ENCODE results near the gene KLB.
"Not testable (repeated sequence)": the region's sequence is repeated elsewhere in the genome, so short reads cannot be mapped to it uniquely, and the experiment has no call there.

Gene KLB

DNA sequence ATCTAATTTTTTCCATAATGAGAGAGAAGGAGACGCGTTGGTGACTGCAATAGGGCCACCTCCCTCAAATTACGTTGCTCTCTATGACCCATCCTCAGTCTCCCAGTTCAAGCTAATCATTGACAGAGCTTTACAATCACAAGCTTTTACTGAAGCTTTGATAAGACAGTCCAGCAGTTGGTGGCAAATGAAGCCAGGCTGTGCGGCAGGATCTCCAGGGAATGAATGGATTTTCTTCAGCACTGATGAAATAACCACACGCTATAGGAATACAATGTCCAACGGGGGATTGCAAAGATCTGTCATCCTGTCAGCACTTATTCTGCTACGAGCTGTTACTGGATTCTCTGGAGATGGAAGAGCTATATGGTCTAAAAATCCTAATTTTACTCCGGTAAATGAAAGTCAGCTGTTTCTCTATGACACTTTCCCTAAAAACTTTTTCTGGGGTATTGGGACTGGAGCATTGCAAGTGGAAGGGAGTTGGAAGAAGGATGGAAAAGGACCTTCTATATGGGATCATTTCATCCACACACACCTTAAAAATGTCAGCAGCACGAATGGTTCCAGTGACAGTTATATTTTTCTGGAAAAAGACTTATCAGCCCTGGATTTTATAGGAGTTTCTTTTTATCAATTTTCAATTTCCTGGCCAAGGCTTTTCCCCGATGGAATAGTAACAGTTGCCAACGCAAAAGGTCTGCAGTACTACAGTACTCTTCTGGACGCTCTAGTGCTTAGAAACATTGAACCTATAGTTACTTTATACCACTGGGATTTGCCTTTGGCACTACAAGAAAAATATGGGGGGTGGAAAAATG, at the start of gene KLB:
KLB (plus strand) TSS at position 168 of the 821 bp plus-strand sequence; CDS start at position 188, 20 bp downstream.
- no peak for DNase-seq

DNA sequence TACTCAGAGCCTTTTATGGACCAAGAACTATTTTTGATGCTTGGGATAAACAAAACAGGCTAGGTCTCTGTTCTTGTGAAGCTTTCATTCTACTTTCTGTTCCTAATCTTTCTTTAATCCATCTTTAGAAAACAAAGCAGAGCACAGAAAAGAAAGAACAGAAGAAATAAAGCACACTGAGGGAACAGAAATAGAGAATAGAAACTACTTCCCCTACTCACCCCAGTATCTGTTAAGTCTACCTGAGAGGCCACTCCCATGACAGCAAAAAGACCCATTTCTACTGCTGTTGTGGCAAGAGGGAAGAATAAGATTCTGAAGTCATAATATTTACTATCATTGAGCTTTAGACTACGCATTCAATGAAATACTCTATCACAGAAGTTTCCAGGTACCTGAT, 49.7 kb upstream of the KLB start:
- no peak for DNase-seq

DNA sequence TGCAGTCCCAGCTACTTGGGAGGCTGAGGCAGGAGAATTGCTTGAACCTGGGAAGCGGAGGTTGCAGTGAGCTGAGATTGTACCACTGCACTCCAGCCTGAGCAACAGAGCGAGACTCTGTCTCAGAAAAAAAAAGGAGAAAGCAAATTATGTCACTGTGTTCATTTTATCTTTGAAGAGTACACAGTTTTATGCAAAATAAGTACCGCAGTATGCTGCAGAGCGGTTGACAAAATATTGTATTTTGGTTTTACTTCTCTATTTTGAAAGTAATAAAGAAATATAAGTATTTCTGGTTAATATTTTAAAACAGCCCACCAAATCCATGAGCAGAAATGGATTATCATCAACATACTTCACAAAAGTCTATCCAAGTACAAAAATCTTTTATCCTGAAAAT, 46.1 kb upstream of the KLB start:
- not testable (repeated sequence) for DNase-seq

DNA sequence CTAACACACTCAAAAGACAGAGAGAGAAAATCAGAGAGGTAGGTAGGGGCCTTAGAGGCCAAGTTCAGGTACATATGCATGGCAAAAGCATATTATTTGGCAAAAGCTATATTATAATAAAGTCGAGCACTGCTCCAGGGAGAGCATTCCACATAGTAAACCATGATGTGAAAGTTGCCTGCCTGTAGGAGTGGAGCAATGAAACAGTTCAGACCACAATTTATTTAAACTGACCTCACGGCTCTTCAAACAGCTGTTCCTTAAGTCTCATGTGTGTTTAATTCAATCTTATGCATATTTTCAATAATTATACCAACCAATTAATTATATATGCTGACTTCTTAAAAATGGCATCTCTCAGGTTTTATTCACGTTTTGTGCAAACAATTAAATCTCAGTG, 43.9 kb upstream of the KLB start:
- DNase-seq = no peak

DNA sequence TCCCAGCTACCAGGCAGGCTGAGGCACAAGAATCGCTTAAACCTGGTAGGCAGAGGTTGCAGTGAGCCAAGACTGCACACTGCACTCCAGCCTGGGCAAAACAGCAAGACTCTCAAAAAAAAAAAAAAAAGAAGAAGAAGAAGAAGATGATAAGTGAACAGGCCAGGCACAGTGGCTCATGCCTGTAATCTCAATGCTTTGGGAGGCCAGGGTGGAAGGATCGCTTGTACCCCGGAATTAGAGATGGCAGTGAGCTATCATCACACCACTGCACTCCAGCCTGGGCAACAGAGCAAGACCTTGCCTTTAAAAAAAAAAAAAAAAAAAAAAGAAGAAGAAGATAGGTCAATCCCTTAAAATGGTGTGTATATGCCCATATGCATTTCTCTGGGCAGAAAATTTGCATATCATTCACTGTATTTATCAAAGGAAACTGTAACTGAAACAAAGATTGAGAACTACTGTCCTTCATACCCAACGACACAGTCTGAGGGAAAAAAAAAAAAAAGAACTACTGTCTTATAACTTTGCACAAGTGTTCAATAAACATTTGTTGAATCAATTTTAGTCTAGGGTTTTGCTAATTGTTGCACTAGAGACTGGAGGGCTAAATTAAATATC, 42.8 kb upstream of the KLB start:
- DNase-seq = no peak

DNA sequence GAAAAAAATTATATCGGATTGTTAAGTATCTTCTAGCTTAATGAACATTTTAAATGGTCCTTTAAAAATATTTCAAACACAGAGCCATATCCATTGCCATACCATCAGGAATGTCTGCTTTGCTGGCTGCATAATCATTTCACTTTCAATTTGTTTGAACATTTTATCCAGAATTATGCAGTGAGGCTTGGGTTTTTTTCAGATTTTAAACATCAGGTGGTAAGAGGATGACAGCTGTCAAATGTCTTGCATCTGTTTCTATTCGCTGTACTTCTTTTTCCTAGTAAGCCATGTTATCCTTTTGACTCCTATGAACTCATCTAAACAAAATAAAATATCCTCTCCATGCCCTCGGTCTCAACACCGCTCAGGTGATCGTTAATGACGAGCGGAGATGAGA, 41.4 kb upstream of the KLB start:
- no peak for DNase-seq

DNA sequence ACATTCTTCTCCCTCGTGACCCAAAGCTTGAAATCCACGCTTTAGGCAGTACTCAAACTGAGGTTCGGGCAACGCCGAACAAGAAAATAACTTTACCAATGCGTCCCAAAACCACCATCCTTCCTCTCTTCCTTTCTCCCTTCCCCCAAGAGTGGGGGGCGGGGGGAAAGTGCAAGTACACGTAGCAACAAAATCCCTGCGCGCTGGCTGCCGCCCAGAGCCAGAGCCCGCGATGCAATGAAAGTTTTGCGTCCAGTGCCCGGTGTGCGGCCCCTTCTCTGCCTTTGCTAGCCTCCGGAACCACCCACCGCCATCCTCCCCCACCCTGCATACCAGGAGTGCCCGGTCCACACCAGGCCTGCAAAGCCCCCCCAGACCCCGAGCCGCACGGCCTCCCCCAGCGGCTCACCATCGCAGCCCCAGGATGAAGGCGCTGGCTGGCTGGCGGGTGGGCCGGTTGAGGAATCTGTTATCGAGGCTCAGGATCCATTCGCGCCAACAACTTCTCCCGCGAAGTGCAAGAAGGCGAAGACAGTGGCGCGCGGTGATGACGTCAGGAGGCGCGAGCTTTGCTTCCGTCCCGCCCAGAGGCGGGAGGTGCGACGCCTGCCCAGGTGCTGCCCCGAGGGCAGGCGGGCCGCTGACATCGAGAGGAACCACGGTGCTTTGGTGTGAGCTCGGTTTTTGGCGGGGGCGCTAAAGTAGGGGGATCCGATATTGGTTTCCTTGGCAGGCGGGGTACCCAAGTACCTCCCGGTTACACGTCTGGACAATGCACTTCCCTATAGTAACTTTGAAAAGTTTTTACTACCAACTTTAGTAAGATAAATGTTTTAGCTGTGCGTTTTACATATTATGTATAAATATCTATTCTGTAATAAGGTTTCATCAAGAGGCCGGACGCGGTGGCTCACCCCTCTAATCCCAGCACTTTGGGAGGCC, 40.6 kb upstream of the KLB start, which contains the start of gene RFC1:
RFC1 (minus strand) TSS at position 533 of the 942 bp plus-strand sequence; CDS start at position 412, 121 bp downstream.
- peak; percentile 95 for DNase-seq

DNA sequence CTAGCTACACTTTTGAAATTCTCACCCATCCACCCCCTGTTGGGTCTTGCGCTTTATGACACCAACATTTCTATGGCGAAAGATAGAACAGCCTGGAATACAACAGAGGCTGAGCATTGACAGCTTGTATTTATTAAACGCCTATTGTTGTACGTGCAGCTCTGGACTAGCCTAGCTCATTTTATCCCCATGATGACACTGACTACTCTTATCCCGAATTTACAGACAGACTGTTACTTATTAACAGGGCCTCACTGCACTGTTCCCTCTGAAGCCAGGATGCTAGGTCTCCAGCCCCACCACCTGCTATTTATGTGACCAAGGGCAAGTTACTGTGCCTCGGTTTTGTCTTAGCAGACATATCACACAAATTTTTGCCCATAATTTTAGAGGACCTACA, 39.6 kb upstream of the KLB start:
- no peak for DNase-seq

DNA sequence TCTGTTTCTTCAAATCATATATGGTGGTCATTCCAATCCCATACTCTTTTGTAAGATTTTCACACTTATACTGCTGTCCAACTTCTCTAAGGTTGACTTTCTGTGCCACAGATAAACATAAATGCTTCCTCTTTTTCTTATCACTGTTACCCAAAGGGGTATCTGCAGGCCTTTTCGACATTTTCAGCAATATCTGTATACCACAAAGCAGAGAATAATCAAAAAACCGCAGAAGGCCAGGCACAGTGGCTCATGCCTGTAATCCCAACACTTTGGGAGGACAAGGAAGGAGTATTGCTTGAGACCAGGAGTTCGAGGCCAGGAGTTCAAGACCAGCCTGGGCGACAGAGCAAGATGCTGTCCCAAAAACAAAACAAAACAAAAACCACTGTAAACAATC, 37.4 kb upstream of the KLB start:
- no peak for DNase-seq

DNA sequence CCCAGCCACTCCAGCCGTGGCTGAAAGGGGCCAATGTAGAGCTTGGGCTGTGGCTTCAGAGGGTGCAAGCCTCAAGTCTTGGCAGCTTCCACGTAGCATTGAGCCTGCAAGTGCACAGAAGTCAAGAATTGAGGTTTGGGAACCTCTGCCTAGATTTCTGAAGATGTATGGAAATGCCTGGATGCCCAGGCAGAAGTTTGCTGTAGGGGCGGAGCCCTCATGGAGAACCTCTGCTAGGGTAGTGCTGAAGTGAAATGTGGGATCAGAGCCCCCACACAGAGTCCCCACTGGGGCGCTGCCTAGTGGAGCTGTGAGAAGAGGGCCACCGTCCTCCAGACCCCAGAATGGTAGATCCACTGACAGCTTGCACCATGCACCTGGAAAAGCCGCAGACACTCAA, 35.5 kb upstream of the KLB start:
- DNase-seq = not testable (repeated sequence)

DNA sequence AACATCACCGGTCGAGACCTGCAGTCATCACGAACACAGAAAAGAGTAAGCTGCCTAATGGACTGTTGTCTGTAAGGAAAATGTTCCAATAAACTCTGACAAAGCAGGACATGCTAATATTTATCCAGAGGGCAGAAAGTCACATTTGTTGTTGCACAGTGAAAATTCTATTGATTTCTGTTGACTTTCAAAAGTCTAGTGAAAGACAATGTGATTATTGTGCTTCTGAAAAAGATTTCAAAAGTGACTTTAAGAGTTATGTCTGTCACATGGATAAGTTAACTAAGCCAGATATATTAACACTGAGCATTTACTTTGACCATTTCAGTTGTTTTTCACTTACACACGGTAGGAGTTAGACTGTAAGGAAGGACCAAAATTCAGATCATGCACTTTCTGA, 31.3 kb upstream of the KLB start:
- no peak for DNase-seq

DNA sequence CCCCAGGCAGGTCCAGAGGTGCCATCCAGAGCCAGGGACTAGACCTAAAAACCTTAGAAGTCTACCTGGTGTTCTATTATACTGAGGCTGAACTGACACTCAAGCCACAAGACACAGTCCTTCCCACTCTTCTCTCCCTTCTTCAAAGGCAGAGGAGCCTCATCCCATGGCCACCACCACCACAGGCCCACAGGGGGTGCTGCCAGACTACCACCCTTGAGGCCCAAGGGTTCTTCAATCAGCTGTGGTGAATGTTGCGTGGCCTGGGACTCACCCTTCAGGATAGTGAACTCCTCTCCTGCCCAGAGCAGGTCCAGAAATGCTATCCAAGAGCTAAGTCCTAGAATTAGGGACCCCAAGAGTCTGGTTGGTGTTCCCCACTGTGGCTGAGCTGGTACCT, 23.0 kb upstream of the KLB start:
- no peak for DNase-seq

DNA sequence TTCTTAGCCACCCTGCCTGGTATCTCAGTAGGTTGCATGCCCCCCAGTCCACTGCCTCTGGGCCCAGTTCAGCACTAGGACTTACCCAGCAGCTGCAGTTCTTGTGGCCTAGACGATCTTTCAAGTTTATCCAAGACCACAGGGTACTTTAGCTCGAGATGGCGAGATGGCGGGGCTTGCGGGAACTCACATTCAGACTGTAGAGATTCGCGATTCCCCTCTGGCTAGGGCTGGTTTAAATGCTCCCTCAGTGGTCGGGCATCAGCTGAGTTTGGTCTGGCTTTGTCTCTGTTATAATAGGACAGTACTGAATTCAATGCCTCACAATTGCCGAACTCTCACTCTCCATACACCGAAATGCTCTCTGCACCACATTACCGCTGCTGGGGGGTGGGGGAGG, 22.2 kb upstream of the KLB start:
- DNase-seq = no peak

DNA sequence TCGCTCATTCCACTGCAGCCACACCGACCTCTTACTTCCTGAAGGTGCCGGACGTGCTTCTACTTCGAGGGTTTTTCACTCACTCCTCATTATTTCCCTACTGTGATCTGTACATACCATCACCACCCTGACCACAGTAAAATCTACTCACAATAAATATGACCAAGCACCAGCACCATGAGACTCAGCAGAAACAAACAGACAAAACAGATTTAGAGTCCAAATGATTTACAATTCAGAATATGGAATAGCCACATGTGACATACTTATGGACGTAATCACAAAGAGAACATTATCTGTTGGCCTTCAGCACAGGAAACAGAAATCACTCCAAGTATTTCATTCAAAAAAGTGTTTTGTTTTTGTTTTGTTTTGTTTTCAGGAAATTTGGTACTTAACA, 16.1 kb upstream of the KLB start:
- no peak for DNase-seq

DNA sequence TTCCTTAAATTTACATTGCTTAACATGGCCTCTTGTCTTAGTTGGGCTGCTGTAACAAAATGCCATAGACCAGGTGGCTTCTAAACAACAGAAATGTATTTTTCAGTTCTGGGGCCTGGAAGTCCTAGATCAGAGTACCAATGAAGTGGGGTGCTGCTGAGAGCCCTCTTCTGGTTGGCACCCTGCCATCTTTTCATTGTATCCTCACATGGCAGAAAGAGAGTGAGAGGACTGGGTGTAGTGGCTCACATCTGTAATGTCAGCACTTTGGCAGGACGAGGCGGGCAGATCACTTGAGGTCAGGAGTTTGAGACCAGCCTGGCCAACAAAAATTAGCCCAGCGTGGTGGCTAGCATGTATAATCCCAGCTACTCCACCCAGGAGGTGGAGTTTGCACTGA, 12.0 kb upstream of the KLB start:
- no peak for DNase-seq

DNA sequence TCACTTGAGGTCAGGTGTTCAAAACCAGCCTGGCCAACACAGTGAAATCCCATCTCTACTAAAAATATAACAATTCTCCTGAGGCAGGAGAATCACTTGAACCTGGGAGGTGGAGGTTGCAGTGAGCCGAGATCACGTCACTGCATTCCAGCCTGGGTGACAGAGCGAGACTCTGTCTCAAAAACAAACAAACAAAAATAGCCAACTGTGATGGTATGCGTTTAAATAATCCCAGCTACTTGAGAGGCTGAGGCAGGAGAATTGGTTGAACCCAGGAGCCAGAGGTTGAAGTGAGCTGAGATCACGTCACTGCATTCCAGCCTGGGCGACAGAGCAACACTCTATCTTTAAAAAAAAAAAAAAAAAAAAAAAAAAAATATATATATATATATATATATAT, 5.1 kb upstream of the KLB start:
- not testable (repeated sequence) for DNase-seq

DNA sequence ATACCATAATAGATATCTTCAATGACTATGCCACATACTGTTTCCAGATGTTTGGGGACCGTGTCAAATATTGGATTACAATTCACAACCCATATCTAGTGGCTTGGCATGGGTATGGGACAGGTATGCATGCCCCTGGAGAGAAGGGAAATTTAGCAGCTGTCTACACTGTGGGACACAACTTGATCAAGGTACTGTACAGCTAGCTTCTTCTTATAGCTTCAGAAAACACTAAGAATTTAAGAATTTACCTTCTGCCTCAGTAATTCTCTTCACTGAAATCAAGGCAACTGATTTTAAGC, 805 bp downstream of the KLB start:
- no peak for DNase-seq

DNA sequence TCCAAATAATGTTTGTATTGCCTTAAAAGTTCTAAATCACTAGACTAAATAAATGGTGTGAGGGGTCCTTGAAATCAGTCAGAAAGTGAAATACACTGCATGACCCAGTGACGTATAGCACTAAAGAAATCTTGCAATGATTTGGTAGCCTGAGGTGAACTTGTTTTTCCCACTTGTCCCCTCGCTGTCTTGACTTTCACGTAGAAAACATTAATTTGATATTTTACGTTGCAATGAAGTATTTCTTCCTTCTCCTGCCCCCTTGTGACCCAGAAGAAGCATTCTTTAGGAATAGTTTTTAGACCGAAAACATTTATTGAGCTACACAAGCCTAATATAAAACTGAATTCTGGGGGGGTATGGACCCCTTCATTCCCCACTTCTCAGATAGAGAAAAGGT, 3.7 kb downstream of the KLB start:
- no peak for DNase-seq

DNA sequence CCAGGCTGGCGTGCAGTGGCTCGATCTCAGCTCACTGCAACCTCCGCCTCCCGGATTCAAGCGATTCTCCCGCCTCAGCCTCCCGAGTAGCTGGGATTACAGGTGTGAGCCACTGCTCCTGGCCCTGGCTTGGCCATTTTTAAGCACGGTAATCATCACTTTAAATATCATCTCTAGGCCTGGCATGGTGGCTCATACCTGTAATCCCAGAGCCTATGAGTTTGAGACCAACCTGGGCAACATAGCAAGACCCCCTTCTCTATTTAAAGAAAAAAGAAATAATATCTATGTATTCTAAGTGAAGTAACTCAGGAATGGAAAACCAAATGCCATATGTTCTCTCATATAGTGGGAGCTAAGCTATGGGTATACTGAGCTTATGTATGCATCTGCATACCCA, 4.8 kb downstream of the KLB start:
- DNase-seq = not testable (repeated sequence)

DNA sequence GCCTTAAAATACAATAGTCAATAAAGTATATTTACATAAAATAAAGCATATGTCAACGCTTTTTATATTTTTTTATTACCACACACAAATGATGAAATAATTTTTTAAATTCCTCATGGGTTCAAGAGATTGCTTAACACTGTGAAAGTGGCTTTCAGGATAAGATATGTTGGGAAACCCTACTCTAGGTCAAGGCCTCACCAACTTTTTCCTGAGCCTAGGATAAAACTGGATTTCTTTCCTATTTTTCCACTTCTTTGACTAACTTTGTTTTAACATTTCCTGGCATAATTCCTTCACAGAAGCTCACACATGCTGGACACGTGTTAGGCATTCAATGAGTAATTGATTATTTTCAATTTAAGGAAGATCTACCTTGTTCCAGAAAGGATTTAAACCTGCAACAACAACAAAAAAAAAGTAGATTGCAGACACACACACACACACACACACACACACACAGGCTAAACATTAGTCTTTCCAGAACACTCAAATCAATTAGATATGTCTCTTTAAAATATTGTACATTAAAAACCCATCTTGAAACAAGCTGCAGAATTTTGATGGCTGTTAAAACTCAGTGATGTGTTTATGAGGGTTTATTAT, 9.1 kb downstream of the KLB start:
- DNase-seq = no peak

DNA sequence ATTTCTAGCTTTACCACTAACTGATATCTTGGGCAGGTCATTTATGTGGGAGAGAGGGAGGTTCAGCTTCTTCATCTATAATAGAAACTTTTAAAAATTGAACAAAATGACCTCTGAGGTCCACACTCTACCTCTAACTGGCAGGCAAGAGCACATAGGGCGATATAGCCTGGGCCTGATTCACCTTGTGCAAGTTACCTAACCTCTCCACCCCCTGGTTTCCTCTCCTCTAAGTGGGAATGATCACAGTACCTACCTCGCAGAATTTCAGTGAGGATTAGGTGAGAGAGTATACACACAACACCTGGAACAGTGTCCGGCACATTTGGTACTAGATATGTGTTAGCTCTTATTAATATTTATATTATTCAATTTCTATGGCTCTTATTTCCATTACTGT, 15.5 kb downstream of the KLB start:
- DNase-seq = no peak

DNA sequence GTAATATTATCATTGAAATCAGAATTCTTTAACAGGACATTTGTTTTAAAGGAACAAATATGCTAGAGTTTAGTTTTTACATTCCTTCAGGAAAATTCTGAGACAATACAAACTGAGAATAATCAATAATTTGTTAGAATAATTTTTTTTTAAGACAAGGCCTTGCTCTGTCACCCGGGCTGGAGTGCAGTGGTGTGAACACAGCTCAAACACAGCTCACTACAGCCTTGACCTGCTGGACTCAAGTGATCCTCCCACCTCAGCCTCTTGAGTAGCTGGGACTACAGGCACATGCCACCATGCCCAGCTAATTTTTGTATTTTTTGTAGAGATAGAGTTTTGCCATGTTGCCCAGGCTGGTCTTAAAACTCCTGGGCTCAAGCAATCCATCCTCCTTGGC, 18.6 kb downstream of the KLB start:
- DNase-seq = not testable (repeated sequence)

DNA sequence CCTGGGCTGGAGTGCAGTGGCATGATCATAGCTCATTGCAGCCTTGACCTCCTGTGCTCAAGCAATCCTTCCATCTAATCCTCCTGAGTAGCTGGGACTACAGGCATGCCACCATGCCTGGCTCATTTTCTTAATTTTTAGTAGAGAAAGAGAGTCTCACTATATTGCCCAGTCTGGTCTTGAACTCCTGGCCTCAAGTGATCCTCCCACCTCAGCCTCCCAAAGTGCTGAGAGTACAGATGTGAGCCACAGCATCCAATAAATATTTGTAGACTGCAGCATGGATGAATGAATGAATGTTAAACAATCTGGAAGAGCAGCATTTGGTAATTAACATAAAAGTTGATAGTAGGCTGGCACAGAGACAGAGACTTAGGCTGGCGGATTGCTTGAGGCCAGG, 20.0 kb downstream of the KLB start:
- DNase-seq = no peak
